HCT116 (cell line): ENCODE results near the gene GNG2. TPM values are rescaled to one million over a fixed set of nuclear protein-coding genes. Genes with fewer than 3 reads are reported as not detected.

Experiments used
- ATAC-seq: fragments of 200-7000 bp; cut with Tn5 transposase; 2 replicates; pipeline ENCODE4 v1.9.1; 2020; ENCODE audit warnings: mild to moderate bottlenecking, moderate library complexity
- BruUV-seq: library from RNA; stranded (reverse); fragments of 400-500 nt; replicated peaks from 2 replicates; lab custom pipeline; 2021; lab: Mats Ljungman, UMichigan
- CTCF ChIA-PET: fragments of 300-600 bp; sonication (Branson Sonifier 250); formaldehyde crosslinking; loops from one replicate; lab custom pipeline; 2021; ENCODE audit warnings: antibody characterized with exemption; lab: Charles Lee
- POLR2A ChIA-PET: fragments of 300-600, 350-600 bp; sonication (Branson Sonifier 250); formaldehyde crosslinking; loops from one replicate; lab custom pipeline; 2021; ENCODE audit warnings: antibody characterized with exemption; lab: Charles Lee
- RAD21 ChIA-PET, 2 experiments: fragments of 300-600 bp; sonication (Branson Sonifier 250); formaldehyde crosslinking; loops; one replicate each; lab custom pipeline; 2023; ENCODE audit warnings: low total read pairs in 2 of 2; ENCODE audit not compliant: uncharacterized antibody in 2 of 2, unreplicated experiment in 2 of 2, low non-redundant PET in 1 of 2; lab: Charles Lee
- DNase-seq: peaks from one replicate; pipeline ENCODE4 v3.0.0-alpha.2; 2010; ENCODE audit warnings: low read depth, low spot score
- H2AFZ ChIP-seq: fragments of 200-600 bp; shearing (Covaris generic), sonication (generic); 2 replicates; pipeline ENCODE4 v1.6.1; 2017; ENCODE audit warnings: low read depth, mixed run types, mixed read lengths, antibody characterized with exemption, low read length; ENCODE audit not compliant: poor library complexity, severe bottlenecking
- H3K27ac ChIP-seq: 2 replicates; pipeline ENCODE4 v1.5.1; 2012; ENCODE audit warnings: low read depth, low read length
- H3K27me3 ChIP-seq: fragments of 200-600 bp; sonication (generic); 2 replicates; pipeline ENCODE4 v1.6.1; 2016; ENCODE audit warnings: mixed run types, low read length, mixed read lengths; ENCODE audit not compliant: insufficient read depth
- H3K36me3 ChIP-seq, 2 experiments: fragments of 200-500 bp in 1 of 2; fragments of 200-600 bp in 1 of 2; sonication (Bioruptor generic) in 1 of 2; sonication (generic) in 1 of 2; 2 replicates each; pipeline versions ENCODE4 v1.5.1 to v1.6.1; 2014 to 2016; ENCODE audit warnings: low read length in 2 of 2, inconsistent platforms in 1 of 2, mixed read lengths in 1 of 2, mixed run types in 1 of 2; ENCODE audit not compliant: insufficient read depth in 2 of 2, control insufficient read depth in 1 of 2
- H3K4me1 ChIP-seq, 2 experiments: fragments of 200-600 bp in 1 of 2; sonication (generic) in 1 of 2; 2 replicates each; pipeline versions ENCODE4 v1.5.1 to v1.6.1; 2012 to 2017; ENCODE audit warnings: low read length in 2 of 2, inconsistent platforms in 1 of 2, mild to moderate bottlenecking in 1 of 2, mixed read lengths in 1 of 2, mixed run types in 1 of 2, moderate library complexity in 1 of 2; ENCODE audit not compliant: insufficient read depth in 2 of 2, control insufficient read depth in 1 of 2
- H3K4me2 ChIP-seq: fragments of 200-600 bp; sonication (generic); 2 replicates; pipeline ENCODE4 v1.6.1; 2017; ENCODE audit warnings: mixed run types, low read length, mixed read lengths
- H3K4me3 ChIP-seq, 2 experiments: fragments of 200-600 bp in 1 of 2; sonication (generic) in 1 of 2; replicated peaks in 1 of 2; 2 replicates each; pipeline ENCODE4 v1.5.1; 2011 to 2016; ENCODE audit warnings: low read length in 2 of 2, control low read depth in 1 of 2, low read depth in 1 of 2, mild to moderate bottlenecking in 1 of 2, mixed read lengths in 1 of 2, mixed run types in 1 of 2
- H3K79me2 ChIP-seq: fragments of 200-600 bp; sonication (generic); 2 replicates; pipeline ENCODE4 v1.6.1; 2017; ENCODE audit warnings: mild to moderate bottlenecking, mixed run types, low read length, moderate library complexity, mixed read lengths; ENCODE audit not compliant: insufficient read depth
- H3K9ac ChIP-seq: fragments of 200-600 bp; sonication (generic); 2 replicates; pipeline ENCODE4 v1.6.1; 2016; ENCODE audit warnings: low read length, mixed read lengths
- H3K9me2 ChIP-seq: fragments of 200-600 bp; sonication (generic), shearing (Covaris generic); 2 replicates; pipeline ENCODE4 v1.6.1; 2017; ENCODE audit warnings: mixed run types, mild to moderate bottlenecking, moderate library complexity; ENCODE audit not compliant: insufficient read depth
- H3K9me3 ChIP-seq, 2 experiments: fragments of 200-500 bp in 1 of 2; fragments of 200-600 bp in 1 of 2; sonication (Bioruptor generic) in 1 of 2; sonication (generic) in 1 of 2; 2 replicates each; pipeline ENCODE4 v1.6.1; 2014 to 2017; ENCODE audit warnings: low read length in 2 of 2, mixed read lengths in 2 of 2, inconsistent platforms in 1 of 2, low read depth in 1 of 2, mild to moderate bottlenecking in 1 of 2, mixed run types in 1 of 2, moderate library complexity in 1 of 2; ENCODE audit not compliant: control insufficient read depth in 1 of 2, insufficient read depth in 1 of 2
- H4K20me1 ChIP-seq: fragments of 200-600 bp; sonication (generic), shearing (Covaris generic); 2 replicates; pipeline ENCODE4 v1.6.1; 2017; ENCODE audit warnings: mixed run types, mild to moderate bottlenecking, moderate library complexity; ENCODE audit not compliant: insufficient read depth
- EGR1 ChIP-seq: IDR thresholded peaks from 2 replicates; pipeline ENCODE4 v1.6.1; 2012; ENCODE audit warnings: low read depth
- JUND ChIP-seq: IDR thresholded peaks from 2 replicates; pipeline ENCODE4 v1.6.1; 2012
- MAX ChIP-seq: IDR thresholded peaks from 2 replicates; pipeline ENCODE4 v1.6.1; 2012
- POLR2A ChIP-seq: IDR thresholded peaks from 2 replicates; pipeline ENCODE4 v1.7.0; 2011; ENCODE audit warnings: borderline replicate concordance; ENCODE audit not compliant: insufficient read depth, insufficient read length; ENCODE audit errors: extremely low read depth
- REST ChIP-seq: IDR thresholded peaks from 2 replicates; pipeline ENCODE4 v1.6.1; 2012; ENCODE audit warnings: low read depth
- SIN3A ChIP-seq: IDR thresholded peaks from 2 replicates; pipeline ENCODE4 v1.6.1; 2012; ENCODE audit warnings: low read depth
- SRF ChIP-seq: IDR thresholded peaks from 2 replicates; pipeline ENCODE4 v1.6.1; 2012; ENCODE audit warnings: low read depth
- TCF7L2 ChIP-seq: IDR thresholded peaks from 2 replicates; pipeline ENCODE4 v1.7.0; 2011; ENCODE audit warnings: borderline replicate concordance, inconsistent platforms; ENCODE audit not compliant: insufficient read depth, insufficient read length; ENCODE audit errors: extremely low read depth
- YY1 ChIP-seq: IDR thresholded peaks from 2 replicates; pipeline ENCODE4 v1.6.1; 2011; ENCODE audit warnings: low read length, low read depth, moderate library complexity, mild to moderate bottlenecking; ENCODE audit not compliant: insufficient replicate concordance; ENCODE audit errors: extremely low read depth
- ZBTB33 ChIP-seq: IDR thresholded peaks from 2 replicates; pipeline ENCODE4 v1.6.1; 2011; ENCODE audit warnings: mild to moderate bottlenecking, low read length, moderate library complexity; ENCODE audit not compliant: insufficient replicate concordance; ENCODE audit errors: extremely low read depth
- intact Hi-C: fragments of 100-400 bp; cut with micrococcal nuclease; formaldehyde crosslinking; loops from 2 replicates; pipeline ENCODE4 v1.10.0; 2022
- total RNA-seq: library from RNA; stranded (reverse); gene quantifications from one replicate; pipeline ENCODE4 v1.2.1, GENCODE V29; 2021; ENCODE audit not compliant: unreplicated experiment

GNG2 gene
- total RNA-seq, 1 experiment from 2014 or later, result 0.74 TPM

GRCh38 chr14:51922624-51923023 lies 62.2 kb downstream of the GNG2 start (continued):
- no peak for TF ChIP-seq SRF

GRCh38 chr14:51924600-51924999 lies 64.2 kb downstream of the GNG2 start:
- H3K4me3 ChIP-seq, result no peak overlapping the region
- intact Hi-C loops, result no loop called here
- no peaks in the 10 kb centered on the region for H3K9me2 ChIP-seq
- H3K36me3 ChIP-seq, result no peaks in the 10 kb centered on the region
- no peak overlapping the region for H2AFZ ChIP-seq
- no peaks in the 10 kb centered on the region for H4K20me1 ChIP-seq
- ChIA-PET POLR2A (no interaction called here), CTCF (no interaction called here), RAD21 (no interaction called here)
- H3K4me1 ChIP-seq, result no peaks in the 10 kb centered on the region
- no peak for ATAC-seq
- no peaks in the 10 kb centered on the region for H3K9me3 ChIP-seq
- BruUV-seq, result no TSS peak
- H3K27me3 ChIP-seq, result no peaks in the 10 kb centered on the region
- H3K4me2 ChIP-seq, result no peak overlapping the region
- no peak for TF ChIP-seq POLR2A
- no peak for TF ChIP-seq ZBTB33
- no peak for TF ChIP-seq SIN3A
- no peak for TF ChIP-seq MAX
- TF ChIP-seq SRF, result no peak
- DNase-seq, result no peak
- H3K9ac ChIP-seq, result no peak overlapping the region
- no peak overlapping the region for H3K27ac ChIP-seq
- no peaks in the 10 kb centered on the region for H3K79me2 ChIP-seq

GRCh38 chr14:51925980-51926379 lies 65.6 kb downstream of the GNG2 start:
- CTCF ChIA-PET, result no interaction called here
- POLR2A ChIA-PET, result no interaction called here
- no peak overlapping the region for H2AFZ ChIP-seq
- no peaks in the 10 kb centered on the region for H3K9me3 ChIP-seq
- RAD21 ChIA-PET, result no interaction called here
- ATAC-seq, result no peak
- no peaks in the 10 kb centered on the region for H3K9me2 ChIP-seq
- intact Hi-C loops, result no loop called here
- no peaks in the 10 kb centered on the region for H3K36me3 ChIP-seq
- no peak for DNase-seq
- TF ChIP-seq YY1 (no peak), EGR1 (no peak), TCF7L2 (no peak), REST (no peak), JUND (no peak)
- no peak overlapping the region for H3K9ac ChIP-seq
- H3K79me2 ChIP-seq, result no peaks in the 10 kb centered on the region
- H3K4me3 ChIP-seq, result no peak overlapping the region
- H3K4me1 ChIP-seq, result no peaks in the 10 kb centered on the region
- no peak overlapping the region for H3K4me2 ChIP-seq
- H4K20me1 ChIP-seq, result no peaks in the 10 kb centered on the region
- no peak overlapping the region for H3K27ac ChIP-seq
- no TSS peak for BruUV-seq
- H3K27me3 ChIP-seq, result no peaks in the 10 kb centered on the region
